GM18498 (cell line): Measurements from ENCODE around the gene OR8K1.

ENCODE experiments used
- ATAC-seq: cut with Tn5 transposase; IDR thresholded peaks from one replicate; pipeline ENCODE4 v1.9.1; 2021; ENCODE audit warnings: mild to moderate bottlenecking, moderate library complexity; ENCODE audit not compliant: unreplicated experiment

OR8K1 gene

GRCh38 chr11:56345739-56346138, at the start of gene OR8K1:
OR8K1 (plus strand) TSS chr11:56346039; CDS start chr11:56346039, 0 bp downstream.
- no peak for ATAC-seq

- ATAC-seq: no peak
Observed at GRCh38 chr11:56296898-56297297, 48.9 kb upstream of the OR8K1 start.

GRCh38 chr11:56307836-56308235, 38.0 kb upstream of the OR8K1 start:
- ATAC-seq: no peak

GRCh38 chr11:56314844-56315243, 31.0 kb upstream of the OR8K1 start, which contains the start of gene OR8K3:
OR8K3 (plus strand) TSS chr11:56315144; CDS start chr11:56318307, 3,163 bp downstream.
- no peak for ATAC-seq

- ATAC-seq: no peak
Observed at GRCh38 chr11:56331861-56332491, 13.9 kb upstream of the OR8K1 start.

GRCh38 chr11:56333156-56333555, 12.7 kb upstream of the OR8K1 start:
- no peak for ATAC-seq

GRCh38 chr11:56340289-56340688, 5.5 kb upstream of the OR8K1 start:
- ATAC-seq: no peak

- no peak for ATAC-seq
Observed at GRCh38 chr11:56353991-56354390, 8.2 kb downstream of the OR8K1 start, which contains the start of gene OR8J1. OR8J1 (plus strand) TSS chr11:56354291; CDS start chr11:56360247, 5,956 bp downstream.

GRCh38 chr11:56375324-56375723, 29.5 kb downstream of the OR8K1 start, which contains the start of gene OR8U1:
OR8U1 (plus strand) TSS chr11:56375624; CDS start chr11:56375624, 0 bp downstream.
- ATAC-seq: no peak

- ATAC-seq: no peak
Observed at GRCh38 chr11:56380120-56380519, 34.3 kb downstream of the OR8K1 start.

- no peak for ATAC-seq
Observed at GRCh38 chr11:56394381-56394780, 48.5 kb downstream of the OR8K1 start.

GRCh38 chr11:56396047-56396446, 50.2 kb downstream of the OR8K1 start:
- no peak for ATAC-seq
